Choroid plexus epithelial cell (primary cell): Measurements from ENCODE around the gene PLG.
"Not testable (repeated sequence)": the region's sequence is repeated elsewhere in the genome, so short reads cannot be mapped to it uniquely, and the experiment has no call there.

Source experiments
- DNase-seq: peaks from one replicate; pipeline ENCODE4 v3.0.0-alpha.2; 2010; ENCODE audit warnings: low read depth
- H3K4me3 ChIP-seq: 2 replicates; pipeline ENCODE4 v1.5.1; 2011; ENCODE audit warnings: low read depth, mild to moderate bottlenecking, control low read depth, low read length, moderate library complexity
- CTCF ChIP-seq: conservative IDR thresholded peaks from 2 replicates; pipeline ENCODE4 v1.5.1; 2011; ENCODE audit warnings: low read depth, mild to moderate bottlenecking, control low read depth, inconsistent platforms, low read length, moderate library complexity

Gene PLG

GRCh38 chr6:160692369-160692959 lies 9.6 kb upstream of the PLG start:
- DNase-seq = no peak
- TF ChIP-seq CTCF = no peak
- H3K4me3 ChIP-seq = no peak overlapping the region

- H3K4me3 ChIP-seq = not testable (repeated sequence)
- DNase-seq = peak; percentile 15
These were observed 7.0 kb upstream of the PLG start for GRCh38 chr6:160695025-160695424.

GRCh38 chr6:160695622-160696021 lies 6.4 kb upstream of the PLG start:
- not testable (repeated sequence) for DNase-seq, H3K4me3 ChIP-seq

GRCh38 chr6:160696884-160697283 lies 5.2 kb upstream of the PLG start:
- not testable (repeated sequence) for H3K4me3 ChIP-seq, DNase-seq

- H3K4me3 ChIP-seq = no peak overlapping the region
- TF ChIP-seq CTCF = no peak
- no peak for DNase-seq
These were observed 4.2 kb upstream of the PLG start for GRCh38 chr6:160697826-160698225.

GRCh38 chr6:160704688-160705087 lies 2.6 kb downstream of the PLG start:
- H3K4me3 ChIP-seq, DNase-seq: not testable (repeated sequence)

GRCh38 chr6:160708993-160709392 lies 6.9 kb downstream of the PLG start:
- H3K4me3 ChIP-seq, DNase-seq: not testable (repeated sequence)

- no peak for DNase-seq
- H3K4me3 ChIP-seq = no peak overlapping the region
- TF ChIP-seq CTCF = no peak
These were observed 12.8 kb downstream of the PLG start for GRCh38 chr6:160714731-160715316.

GRCh38 chr6:160730911-160731310 lies 28.9 kb downstream of the PLG start:
- peak; percentile 8 for TF ChIP-seq CTCF
- no peak for DNase-seq
- no peak overlapping the region for H3K4me3 ChIP-seq

GRCh38 chr6:160733050-160733646 lies 31.1 kb downstream of the PLG start:
- DNase-seq = peak; percentile 62

More at GRCh38 chr6:160733050-160733646, 31.1 kb downstream of the PLG start:
- H3K4me3 ChIP-seq = no peak overlapping the region
- TF ChIP-seq CTCF = peak; percentile 66
